SK-N-SH (cell line): ENCODE measurements around the gene TMX4. TPM values are rescaled to one million over a fixed set of nuclear protein-coding genes. Genes with fewer than 3 reads are reported as not detected.
A peak's percentile ranks its signal among the peaks of the same experiment; 100 is the strongest.

Experiments
- CTCF ChIA-PET: fragments of 300-600, 350-600 bp; formaldehyde crosslinking; extraction: SDS; loops from one replicate; lab custom pipeline; 2021; lab: Yijun Ruan, JAX
- POLR2A ChIA-PET: fragments of 350-600 bp; sonication (Branson Sonifier 250); formaldehyde crosslinking; extraction: SDS; loops from one replicate; lab custom pipeline; 2020; ENCODE audit warnings: antibody characterized with exemption, inconsistent platforms; lab: Yijun Ruan, JAX
- DNase-seq: peaks from one replicate; pipeline ENCODE4 v3.0.0; 2012
- H2AFZ ChIP-seq: fragments of 200-600 bp; sonication (generic); 2 replicates; pipeline ENCODE4 v1.8.1; 2016; ENCODE audit warnings: antibody characterized with exemption, mild to moderate bottlenecking, low read depth
- H3F3A ChIP-seq: fragments of 200-600 bp; sonication (generic); replicated peaks from 2 replicates; pipeline ENCODE3; 2016; ENCODE audit warnings: antibody characterized with exemption, mild to moderate bottlenecking; ENCODE audit not compliant: insufficient read depth
- H3K27ac ChIP-seq, 2 experiments: fragments of 200-500 bp in 1 of 2; fragments of 200-600 bp in 1 of 2; sonication (Bioruptor generic) in 1 of 2; sonication (generic), shearing (Covaris generic) in 1 of 2; 2 replicates each; pipeline versions ENCODE4 v1.5.1 to v1.6.1; 2014 to 2016; ENCODE audit warnings: low read depth in 2 of 2, inconsistent platforms in 1 of 2, low read length in 1 of 2, mild to moderate bottlenecking in 1 of 2, mixed read lengths in 1 of 2
- H3K27me3 ChIP-seq: fragments of 200-600 bp; sonication (generic), shearing (Covaris generic); 2 replicates; pipeline ENCODE4 v1.6.1; 2016; ENCODE audit warnings: mixed run types; ENCODE audit not compliant: insufficient read depth
- H3K36me3 ChIP-seq, 2 experiments: fragments of 200-500 bp in 1 of 2; fragments of 200-600 bp in 1 of 2; sonication (Bioruptor generic) in 1 of 2; sonication (generic) in 1 of 2; replicated peaks in 1 of 2; 2 replicates each; pipeline versions ENCODE3 to v1.5.1; 2014 to 2016; ENCODE audit warnings: low read length in 1 of 2, mild to moderate bottlenecking in 1 of 2; ENCODE audit not compliant: insufficient read depth in 2 of 2, control insufficient read depth in 1 of 2
- H3K4me1 ChIP-seq, 2 experiments: fragments of 200-500 bp in 1 of 2; fragments of 200-600 bp in 1 of 2; sonication (Bioruptor generic) in 1 of 2; sonication (generic), shearing (Covaris generic) in 1 of 2; 2 replicates each; pipeline versions ENCODE4 v1.5.1 to v1.6.1; 2014 to 2016; ENCODE audit warnings: low read depth in 1 of 2, low read length in 1 of 2, mixed run types in 1 of 2; ENCODE audit not compliant: insufficient read depth in 2 of 2, control insufficient read depth in 1 of 2
- H3K4me2 ChIP-seq: fragments of 200-600 bp; sonication (generic), shearing (Covaris generic); 2 replicates; pipeline ENCODE4 v1.6.1; 2017; ENCODE audit warnings: mixed run types
- H3K4me3 ChIP-seq, 2 experiments: fragments of 200-500 bp in 1 of 2; fragments of 200-600 bp in 1 of 2; sonication (Bioruptor generic) in 1 of 2; sonication (generic), shearing (Covaris generic) in 1 of 2; 2 replicates each; pipeline versions ENCODE4 v1.5.1 to v1.8.1; 2014 to 2016; ENCODE audit warnings: low read depth in 2 of 2, inconsistent platforms in 1 of 2, low read length in 1 of 2, mild to moderate bottlenecking in 1 of 2, mixed read lengths in 1 of 2, moderate library complexity in 1 of 2
- H3K79me2 ChIP-seq: fragments of 200-600 bp; sonication (generic); 2 replicates; pipeline ENCODE4 v1.8.1; 2017; ENCODE audit warnings: mild to moderate bottlenecking; ENCODE audit not compliant: insufficient read depth
- H3K9ac ChIP-seq: fragments of 200-600 bp; sonication (generic); 2 replicates; pipeline ENCODE4 v1.6.1; 2017; ENCODE audit warnings: mixed run types
- H3K9me2 ChIP-seq: fragments of 200-600 bp; sonication (generic); 2 replicates; pipeline ENCODE4 v1.6.1; 2017; ENCODE audit warnings: mixed run types
- H3K9me3 ChIP-seq: fragments of 200-600 bp; sonication (generic); 2 replicates; pipeline ENCODE4 v1.6.1; 2017; ENCODE audit warnings: mixed run types, mild to moderate bottlenecking, moderate library complexity
- H4K20me1 ChIP-seq: fragments of 200-600 bp; sonication (generic); 2 replicates; pipeline ENCODE4 v1.6.1; 2017; ENCODE audit warnings: mild to moderate bottlenecking, mixed run types; ENCODE audit not compliant: insufficient read depth
- CHD2 ChIP-seq: fragments of 150-350 bp; IDR thresholded peaks from 2 replicates; pipeline ENCODE4 v1.6.1; 2018; ENCODE audit warnings: low read length; ENCODE audit not compliant: partially characterized antibody
- CTCF ChIP-seq: fragments of 200-600 bp; sonication (generic); IDR thresholded peaks from 2 replicates; pipeline ENCODE4 v1.6.1; 2017; ENCODE audit warnings: antibody characterized with exemption, mild to moderate bottlenecking, moderate library complexity
- MXI1 ChIP-seq: IDR thresholded peaks from 2 replicates; pipeline ENCODE4 v1.6.1; 2012; ENCODE audit warnings: mild to moderate bottlenecking, low read depth, low read length, improper control_type of control experiment
- RCOR1 ChIP-seq: fragments of 150-350 bp; IDR thresholded peaks from 2 replicates; pipeline ENCODE4 v1.6.1; 2017; ENCODE audit warnings: antibody characterized with exemption, low read length
- REST ChIP-seq: IDR thresholded peaks from 2 replicates; pipeline ENCODE4 v1.6.1; 2012; ENCODE audit warnings: mild to moderate bottlenecking, low read depth, low read length, moderate library complexity
- RXRA ChIP-seq: IDR thresholded peaks from 2 replicates; pipeline ENCODE4 v1.4.0; 2012; ENCODE audit warnings: low read depth, mild to moderate bottlenecking, borderline replicate concordance
- YY1 ChIP-seq: IDR thresholded peaks from 2 replicates; pipeline ENCODE4 v1.4.0; 2012; ENCODE audit warnings: low read depth, mild to moderate bottlenecking
- WGBS: methylation state at CpG from one replicate; pipeline ENCODE4 v1.1.6; 2017; ENCODE audit warnings: low lambda C conversion rate; 5-methylcytosine and 5-hydroxymethylcytosine counted together
- polyA plus RNA-seq, 3 experiments: library from polyadenylated mRNA; depleted of rRNA; stranded (reverse); fragments of >200 nt; gene quantifications; 2 replicates each; pipeline ENCODE4 v1.2.3, GENCODE V29; 2012

The TMX4 gene
- polyA plus RNA-seq, 1 of the 3 experiments (the other 2 are of a cell fraction), result 10.9 TPM

GRCh38 chr20:8061861-8062518 is 42.4 kb upstream of the TMX4 start:
- Histone ChIP-seq H3K9ac (no peak overlapping the region), H3K9me2 (no peaks in the 10 kb centered on the region), H3K79me2 (no peaks in the 10 kb centered on the region), H3K27ac (peak overlapping the region in 1 of 2 experiments; percentile 79; a peak in 2 of 4 replicates), H3K4me2 (no peak overlapping the region), H3K9me3 (no peaks in the 10 kb centered on the region), H3K4me1 (peaks cover 0 to 2% of the 10 kb centered on the region in 2 experiments; a peak in 2 of 4 replicates), H3K36me3 (no peaks in the 10 kb centered on the region), H3K27me3 (no peaks in the 10 kb centered on the region), H4K20me1 (no peaks in the 10 kb centered on the region), H3F3A (no peaks in the 10 kb centered on the region), H3K4me3 (no peak overlapping the region), H2AFZ (peak overlapping the region; percentile 7)
- no peak for TF ChIP-seq CTCF
- 69% methylated on average over 5 of the region's 5 CpGs for WGBS
- no peak for DNase-seq
- ChIA-PET CTCF (interaction anchor here (1.1 to 1.5 kb wide), 4 partner anchors 13 to 660 kb away, joined by 3 to 7 read pairs (median 4); no protein-coding TSS in a partner anchor), POLR2A (no interaction called here)

- Histone ChIP-seq H3K4me3 (no peak overlapping the region), H4K20me1 (no peaks in the 10 kb centered on the region), H3K9me3 (no peaks in the 10 kb centered on the region), H3K9me2 (no peaks in the 10 kb centered on the region), H3K4me1 (peaks cover 0 to 2% of the 10 kb centered on the region in 2 experiments; a peak in 2 of 4 replicates), H3K36me3 (no peaks in the 10 kb centered on the region), H2AFZ (no peak overlapping the region), H3K27ac (peak overlapping the region in 1 of 2 experiments; percentile 79; a peak in 2 of 4 replicates), H3F3A (no peaks in the 10 kb centered on the region), H3K79me2 (no peaks in the 10 kb centered on the region), H3K4me2 (no peak overlapping the region), H3K9ac (no peak overlapping the region), H3K27me3 (no peaks in the 10 kb centered on the region)
- ChIA-PET POLR2A (no interaction called here), CTCF (no interaction called here)
- DNase-seq, result no peak
- no peak for TF ChIP-seq CHD2
- no peak for TF ChIP-seq RCOR1
- TF ChIP-seq MXI1, result no peak
- no peak for TF ChIP-seq YY1
- TF ChIP-seq REST, result no peak
- no peak for TF ChIP-seq RXRA
These were observed 41.4 kb upstream of the TMX4 start for GRCh38 chr20:8060977-8061376.
